ENCODE data around the gene SMPD3. TPM values are rescaled to one million over a fixed set of nuclear protein-coding genes. Genes with fewer than 3 reads are reported as not detected.

SMPD3 gene
- total and polyA plus RNA-seq, 2 of the 4 experiments (the other 2 are of a cell fraction): not detected

- TF ChIP-seq USF2 (IDR thresholded peaks at IDR 0.05; ENCODE audit: low read depth, low read length) (no peak), POLR2A (IDR thresholded peaks at IDR 0.05; ENCODE audit: low read depth, low read length) (no peak)
Observed at GRCh38 chr16:68363658-68364521, 84.4 kb downstream of the SMPD3 start (continued).

- H2AK9ac ChIP-seq (replicated peaks; ENCODE audit: low read depth, low read length, poor library complexity): no peak overlapping the region
- no peaks in the 10 kb centered on the region for H3K9me1 ChIP-seq (ENCODE audit: insufficient read depth, low read length)
- H3K9me3 ChIP-seq (ENCODE audit: control insufficient read depth, insufficient read depth, low read length): no peaks in the 10 kb centered on the region
- peaks cover 2% of the 10 kb centered on the region for H3K36me3 ChIP-seq (ENCODE audit: control insufficient read depth, insufficient read depth, low read length)
- no peak overlapping the region for H3K56ac ChIP-seq (ENCODE audit: extremely low read depth, insufficient read depth, low read length)
- no peak for DNase-seq
- no peak overlapping the region for H2BK5ac ChIP-seq (ENCODE audit: low read depth, low read length, poor library complexity, severe bottlenecking)
- ChIA-PET POLR2A (ENCODE audit: unreplicated experiment) (no interaction called here), CTCF (interaction anchor here (1.2 kb wide), 1 partner anchor 19 kb away, joined by 3 read pairs; no protein-coding TSS in a partner anchor)
- H3K14ac ChIP-seq (replicated peaks; ENCODE audit: low read depth, low read length): no peak overlapping the region
- no peak overlapping the region for H3K4me3 ChIP-seq (ENCODE audit: insufficient read depth, low read depth, low read length)
- no peak overlapping the region for H3K9ac ChIP-seq (ENCODE audit: low read depth, low read length)
- dilution Hi-C loops (cut with HindIII; ENCODE audit: low sequenced_read_pairs, unreplicated experiment): no loop called here
- no peak overlapping the region for H3K27ac ChIP-seq (ENCODE audit: insufficient read depth, low read length)
- no peaks in the 10 kb centered on the region for H3K4me1 ChIP-seq (ENCODE audit: control insufficient read depth, insufficient read depth, low read length)
- H3K4ac ChIP-seq (ENCODE audit: low read depth, low read length): no peak overlapping the region
- no peak overlapping the region for H3K4me2 ChIP-seq (ENCODE audit: low read depth, low read length)
- H4K91ac ChIP-seq (ENCODE audit: insufficient read depth, low read depth, low read length): no peak overlapping the region
- H4K5ac ChIP-seq (ENCODE audit: low read depth, low read length): no peak overlapping the region
- no peaks in the 10 kb centered on the region for H4K20me1 ChIP-seq (ENCODE audit: insufficient read depth, low read length)
- H2BK20ac ChIP-seq (ENCODE audit: low read depth, low read length): no peak overlapping the region
- no TSS peak for BruUV-seq (replicated peaks)
- no peak overlapping the region for H2AFZ ChIP-seq (replicated peaks; ENCODE audit: low read length, poor library complexity)
- H2BK15ac ChIP-seq (ENCODE audit: low read depth, low read length): no peak overlapping the region
- no peak overlapping the region for H2BK120ac ChIP-seq (ENCODE audit: low read depth, low read length)
- ATAC-seq (ENCODE audit: low read depth): no peak
- 79% methylated on average over 7 of the region's 18 CpGs; no CpG with 5 or more reads in 1 of the 2 experiments for WGBS, 2 experiments (ENCODE audit: extremely low coverage in 2 of 2, insufficient read length in 1 of 2)
- H3K27me3 ChIP-seq (ENCODE audit: control insufficient read depth, insufficient read depth, low read length): peaks cover 8% of the 10 kb centered on the region; the same call in 1 of the 2 replicates
- in situ Hi-C loops (cut with MboI; ENCODE audit: low sequenced_read_pairs): no loop called here
- H3K18ac ChIP-seq (ENCODE audit: low read depth, low read length): no peak overlapping the region
- no peak overlapping the region for H4K8ac ChIP-seq (ENCODE audit: low read depth in 2 of 2, low read length in 2 of 2)
- no peaks in the 10 kb centered on the region for H3K79me1 ChIP-seq (ENCODE audit: low read depth in 1 of 2, low read length in 2 of 2)
- H2AK5ac ChIP-seq (ENCODE audit: low read depth, low read length): no peak overlapping the region
- intact Hi-C loops (cut with micrococcal nuclease): no loop called here
- H3K23ac ChIP-seq (ENCODE audit: low read depth, low read length): no peak overlapping the region; the same call in 1 of the 2 replicates
- no peak for TF ChIP-seq SMC3 (IDR thresholded peaks at IDR 0.05; ENCODE audit: low read depth, low read length)
Observed at GRCh38 chr16:68362947-68363657, 85.2 kb downstream of the SMPD3 start.

Measured in IMR-90 (cell line).